Subcutaneous adipose tissue (tissue), 4 donors: ENCODE measurements around the gene NCS1. TPM values are rescaled to one million over a fixed set of nuclear protein-coding genes. Genes with fewer than 3 reads are reported as not detected.

ENCODE experiments used
- CTCF ChIP-seq: fragments of 450-650 bp; IDR thresholded peaks from one replicate; pipeline ENCODE4 v1.5.1; 2016; ENCODE audit warnings: low read depth, mild to moderate bottlenecking, control low read depth, antibody characterized with exemption, moderate library complexity
- total RNA-seq, 4 donors: library from RNA; depleted of rRNA; stranded (reverse); fragments of >200 nt; gene quantifications; one replicate each; pipeline ENCODE4 v1.1.0, GENCODE V29; 2016

Gene NCS1
- total RNA-seq, 4 donors from 2014 or later: 0.19 to 4.4 (median 1.8) TPM

GRCh38 chr9:130195638-130196037 lies 23.4 kb downstream of the NCS1 start:
- no peak for TF ChIP-seq CTCF

- TF ChIP-seq CTCF: no peak
Observed at GRCh38 chr9:130196643-130197042, 24.4 kb downstream of the NCS1 start.

- TF ChIP-seq CTCF: no peak
Observed at GRCh38 chr9:130197386-130197785, 25.2 kb downstream of the NCS1 start.

GRCh38 chr9:130197888-130198287 lies 25.7 kb downstream of the NCS1 start:
- no peak for TF ChIP-seq CTCF

- no peak for TF ChIP-seq CTCF
Observed at GRCh38 chr9:130198501-130199179, 26.4 kb downstream of the NCS1 start.

- no peak for TF ChIP-seq CTCF
Observed at GRCh38 chr9:130199605-130200004, 27.4 kb downstream of the NCS1 start.

GRCh38 chr9:130200038-130200849 lies 28.0 kb downstream of the NCS1 start:
- no peak for TF ChIP-seq CTCF
